AG04449 (cell line): ENCODE results near the gene TTYH2.

ENCODE experiments used
- CTCF ChIA-PET: fragments of 350-600 bp; formaldehyde crosslinking; extraction: SDS; loops from one replicate; lab custom pipeline; 2021; ENCODE audit warnings: antibody characterized with exemption; lab: Yijun Ruan, JAX
- POLR2A ChIA-PET: fragments of 400-600, 350-600 bp; formaldehyde crosslinking; extraction: SDS; loops from one replicate; lab custom pipeline; 2020; ENCODE audit warnings: antibody characterized with exemption, inconsistent platforms; lab: Yijun Ruan, JAX
- DNase-seq: peaks from one replicate; pipeline ENCODE4 v3.0.0-alpha.2; 2010; ENCODE audit warnings: low read depth, low spot score
- H3K4me3 ChIP-seq: 2 replicates; pipeline ENCODE4 v1.5.1; 2011; ENCODE audit warnings: low read depth, mild to moderate bottlenecking, control low read depth, low read length
- TF ChIP-seq, protein P1 (sequence below): IDR thresholded peaks from one replicate; pipeline ENCODE4 v1.5.1; 2011; ENCODE audit warnings: mild to moderate bottlenecking, moderate library complexity, low read length, control low read depth, inconsistent platforms; ENCODE audit not compliant: insufficient read depth; ENCODE audit errors: missing control alignments

Gene TTYH2

DNA sequence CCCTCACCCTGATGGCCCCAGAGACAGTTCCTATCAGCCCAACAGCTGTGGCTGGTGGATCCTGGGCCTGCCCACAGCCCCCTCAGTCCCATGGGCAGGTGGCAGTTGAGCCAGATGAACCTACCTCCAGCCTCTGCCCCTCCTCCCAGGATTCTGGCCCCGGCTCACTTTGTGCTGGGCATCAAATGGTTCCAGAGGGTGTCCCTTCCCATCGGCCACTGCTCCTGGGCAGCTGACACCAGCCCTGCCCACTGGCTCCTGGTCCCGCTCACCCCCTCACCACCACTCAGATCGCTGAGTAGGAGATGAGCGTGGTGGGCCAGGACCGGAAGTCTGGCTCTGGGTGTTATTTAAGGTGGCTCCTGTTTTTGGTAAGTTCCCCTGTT, 2.0 kb downstream of the TTYH2 start:
- POLR2A ChIA-PET: no interaction called here
- TF ChIP-seq, protein P1, sequence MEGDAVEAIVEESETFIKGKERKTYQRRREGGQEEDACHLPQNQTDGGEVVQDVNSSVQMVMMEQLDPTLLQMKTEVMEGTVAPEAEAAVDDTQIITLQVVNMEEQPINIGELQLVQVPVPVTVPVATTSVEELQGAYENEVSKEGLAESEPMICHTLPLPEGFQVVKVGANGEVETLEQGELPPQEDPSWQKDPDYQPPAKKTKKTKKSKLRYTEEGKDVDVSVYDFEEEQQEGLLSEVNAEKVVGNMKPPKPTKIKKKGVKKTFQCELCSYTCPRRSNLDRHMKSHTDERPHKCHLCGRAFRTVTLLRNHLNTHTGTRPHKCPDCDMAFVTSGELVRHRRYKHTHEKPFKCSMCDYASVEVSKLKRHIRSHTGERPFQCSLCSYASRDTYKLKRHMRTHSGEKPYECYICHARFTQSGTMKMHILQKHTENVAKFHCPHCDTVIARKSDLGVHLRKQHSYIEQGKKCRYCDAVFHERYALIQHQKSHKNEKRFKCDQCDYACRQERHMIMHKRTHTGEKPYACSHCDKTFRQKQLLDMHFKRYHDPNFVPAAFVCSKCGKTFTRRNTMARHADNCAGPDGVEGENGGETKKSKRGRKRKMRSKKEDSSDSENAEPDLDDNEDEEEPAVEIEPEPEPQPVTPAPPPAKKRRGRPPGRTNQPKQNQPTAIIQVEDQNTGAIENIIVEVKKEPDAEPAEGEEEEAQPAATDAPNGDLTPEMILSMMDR: no peak
- CTCF ChIA-PET: interaction anchor here (11.2 kb wide), 1 partner anchor 14 kb away, joined by 101 read pairs; the partner anchor contains the start of gene RPL38
- no peak for DNase-seq
- no peak overlapping the region for H3K4me3 ChIP-seq

DNA sequence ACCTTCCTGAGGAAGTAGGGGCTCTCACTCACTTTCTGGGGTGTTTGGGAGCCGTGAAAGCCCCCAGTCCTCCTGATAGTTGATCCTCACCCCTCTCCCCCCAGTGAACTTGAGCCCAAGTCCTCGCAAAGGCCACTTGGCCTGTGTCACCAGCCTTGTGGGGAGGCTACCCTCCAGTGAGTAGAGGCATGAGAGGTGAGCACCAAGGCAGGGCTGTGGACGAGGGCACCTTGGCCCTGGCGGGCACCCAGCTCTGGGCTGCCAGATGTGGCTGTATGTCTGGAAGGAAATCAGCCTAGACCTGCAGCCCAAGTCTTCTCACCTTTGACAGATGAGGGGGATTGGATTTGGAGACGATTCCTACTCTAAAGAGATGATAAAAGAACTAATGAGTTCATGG, 3.1 kb downstream of the TTYH2 start:
- H3K4me3 ChIP-seq: no peak overlapping the region
- DNase-seq: no peak
- ChIA-PET CTCF (interaction anchor here (1.2 to 11.2 kb wide), 2 partner anchors 15 to 80 kb away, joined by 3 to 101 read pairs; partner anchors contain the start of gene RPL38), POLR2A (no interaction called here)
- TF ChIP-seq, protein P1: no peak

DNA sequence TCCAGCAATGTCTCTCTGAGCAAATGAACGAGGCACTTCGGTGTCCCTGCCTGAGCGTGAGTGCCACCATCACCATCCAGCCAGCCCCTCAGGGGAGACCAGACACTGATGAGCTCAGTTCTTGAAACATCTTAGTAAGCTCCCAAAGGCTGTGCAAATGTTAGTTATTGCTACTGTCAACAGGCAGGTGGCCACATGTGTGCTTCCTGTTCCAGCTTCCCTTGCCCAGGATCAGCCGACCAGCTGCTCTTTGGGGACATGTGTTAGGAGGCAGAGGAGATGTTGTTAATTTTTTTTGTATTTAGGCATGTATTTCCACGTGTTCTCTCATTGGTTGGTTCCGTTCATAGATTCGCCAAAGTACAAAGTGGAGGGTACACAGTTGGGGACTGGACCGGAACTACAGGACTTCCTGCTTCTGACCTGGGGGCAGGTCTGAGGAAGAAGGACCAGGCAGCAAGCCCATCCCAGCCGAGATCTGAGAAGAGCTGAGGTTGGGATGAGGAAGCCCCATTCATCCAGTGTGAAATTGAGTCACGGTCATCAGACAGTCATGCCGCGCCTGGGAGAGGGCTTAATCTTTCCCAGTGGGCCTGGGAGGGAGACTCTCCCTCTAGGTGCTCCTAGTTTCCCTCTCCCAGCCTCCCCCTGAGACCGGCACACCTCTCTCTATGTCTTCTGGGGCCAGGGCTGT, 3.8 kb downstream of the TTYH2 start:
- DNase-seq: no peak
- no peak overlapping the region for H3K4me3 ChIP-seq
- POLR2A ChIA-PET: no interaction called here
- CTCF ChIA-PET: interaction anchor here (0.8 to 11.2 kb wide), 3 partner anchors 16 to 240 kb away, joined by 3 to 101 read pairs (median 4); partner anchors contain the start of gene RPL38
- TF ChIP-seq, protein P1: no peak

DNA sequence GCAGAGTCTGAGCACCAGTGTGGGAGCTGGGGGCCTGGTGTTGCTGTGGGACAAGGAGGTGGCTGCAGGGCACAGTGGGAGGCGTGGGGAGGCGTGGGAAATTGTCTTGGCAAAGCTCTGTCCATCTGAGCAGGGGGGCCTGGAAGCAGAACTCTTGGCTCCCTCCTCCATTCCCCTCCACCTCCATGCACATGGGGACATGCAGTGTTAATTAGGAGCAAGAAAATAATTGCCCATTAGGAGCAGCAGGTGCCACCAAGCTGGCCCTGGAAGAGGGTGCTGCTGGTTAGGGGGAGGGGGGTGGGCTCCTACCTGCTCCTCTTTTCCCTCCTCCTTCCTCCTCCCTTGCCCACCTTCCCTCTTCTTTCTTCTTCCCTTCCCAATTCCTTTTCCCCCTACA, 4.5 kb downstream of the TTYH2 start:
- H3K4me3 ChIP-seq: no peak overlapping the region
- ChIA-PET POLR2A (no interaction called here), CTCF (interaction anchor here (0.8 to 11.2 kb wide), 3 partner anchors 16 to 240 kb away, joined by 3 to 101 read pairs (median 4); partner anchors contain the start of gene RPL38)
- DNase-seq: no peak
- TF ChIP-seq, protein P1: no peak

DNA sequence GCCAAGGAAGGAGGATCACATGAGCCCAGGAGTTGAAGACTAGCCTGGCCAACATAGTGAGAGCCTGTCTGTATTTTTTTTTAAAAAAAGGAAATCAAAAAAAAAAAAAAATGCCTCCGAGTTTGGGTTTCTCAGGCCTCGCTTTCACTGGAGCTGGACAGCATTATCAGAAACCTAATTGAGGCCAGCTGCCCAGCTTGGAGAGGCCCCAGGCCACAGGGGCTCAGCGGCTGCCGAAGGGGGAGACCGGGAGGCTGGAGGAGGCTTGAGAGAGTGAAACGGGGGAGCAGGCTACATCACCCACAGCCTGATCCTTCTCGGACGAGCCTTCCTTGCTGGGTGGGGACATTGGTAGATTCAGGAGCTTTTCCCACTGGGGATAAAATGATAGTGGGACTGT, 5.1 kb downstream of the TTYH2 start:
- ChIA-PET POLR2A (no interaction called here), CTCF (interaction anchor here (0.8 to 11.2 kb wide), 2 partner anchors 17 to 239 kb away, joined by 4 to 101 read pairs; partner anchors contain the start of gene RPL38)
- no peak for DNase-seq
- TF ChIP-seq, protein P1: no peak
- H3K4me3 ChIP-seq: no peak overlapping the region

DNA sequence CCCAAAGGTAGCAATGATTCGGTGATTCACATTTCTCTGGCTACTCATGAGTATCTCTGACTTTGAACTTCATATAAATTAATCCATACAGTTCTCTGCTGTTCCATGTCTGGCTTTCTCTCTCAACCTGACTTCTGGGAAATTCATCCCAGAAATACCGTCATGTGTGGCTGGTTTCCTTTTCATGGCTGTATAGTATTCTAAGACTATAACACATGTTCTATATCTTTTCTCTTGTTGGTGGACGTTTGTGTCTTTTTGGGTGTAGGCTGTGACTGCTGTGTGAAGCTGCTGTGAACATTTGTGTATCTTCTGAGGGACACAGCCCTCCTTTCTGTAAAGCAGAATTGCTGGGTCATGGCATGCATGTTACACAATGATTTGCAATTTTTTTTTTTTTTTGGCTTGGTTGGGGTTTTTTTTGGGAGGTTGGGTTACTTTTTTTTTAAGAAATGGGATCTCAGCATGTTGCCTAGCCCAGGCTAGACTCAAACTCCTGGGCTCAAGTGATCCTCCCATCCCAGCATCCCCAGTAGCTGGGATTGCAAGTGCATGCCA, 6.3 kb downstream of the TTYH2 start:
- ChIA-PET CTCF (interaction anchor here (0.9 to 1.0 kb wide), 2 partner anchors 8 to 20 kb away, joined by 3 read pairs; no protein-coding TSS in a partner anchor), POLR2A (no interaction called here)
- no peak for DNase-seq
- TF ChIP-seq, protein P1: no peak
- H3K4me3 ChIP-seq: no peak overlapping the region
